Activated CD8-positive, alpha-beta T cell treated with anti-CD3 and anti-CD28 coated beads for 36 hours (primary cell): ENCODE measurements around the gene KCNH2. TPM values are rescaled to one million over a fixed set of nuclear protein-coding genes. Genes with fewer than 3 reads are reported as not detected.

Experiments
- ATAC-seq: fragments of 200-7000 bp; cut with Tn5 transposase; one replicate; pipeline ENCODE4 v1.10.0; 2021; ENCODE audit warnings: mild to moderate bottlenecking, moderate library complexity
- CTCF ChIA-PET: fragments of 350-600 bp; sonication (Branson Sonifier 250); formaldehyde crosslinking; loops from one replicate; lab custom pipeline; 2021; ENCODE audit warnings: antibody characterized with exemption; lab: Charles Lee
- POLR2A ChIA-PET: fragments of 350-600 bp; sonication (Branson Sonifier 250); formaldehyde crosslinking; loops from one replicate; lab custom pipeline; 2021; ENCODE audit warnings: antibody characterized with exemption; lab: Charles Lee
- DNase-seq: peaks from one replicate; pipeline ENCODE4 v3.0.0-alpha.2; 2020
- H3K27ac Mint-ChIP-seq: one replicate; pipeline ENCODE4 v1.8.0; 2021; ENCODE audit warnings: mild to moderate bottlenecking, mixed read lengths
- H3K27me3 Mint-ChIP-seq: one replicate; pipeline ENCODE4 v1.8.0; 2021; ENCODE audit warnings: mixed read lengths
- H3K36me3 Mint-ChIP-seq: one replicate; pipeline ENCODE4 v1.8.0; 2021; ENCODE audit warnings: low read depth, mixed read lengths
- H3K4me1 Mint-ChIP-seq: one replicate; pipeline ENCODE4 v1.8.0; 2021; ENCODE audit warnings: low read depth, mixed read lengths
- H3K4me3 Mint-ChIP-seq: one replicate; pipeline ENCODE4 v1.8.0; 2021; ENCODE audit warnings: mild to moderate bottlenecking, moderate library complexity, mixed read lengths
- H3K9me3 Mint-ChIP-seq: one replicate; pipeline ENCODE4 v1.8.0; 2021; ENCODE audit warnings: mixed read lengths
- intact Hi-C: fragments of 100-400 bp; cut with micrococcal nuclease; formaldehyde crosslinking; loops from one replicate; pipeline ENCODE4 v1.10.0; 2022
- total RNA-seq, 2 experiments: library from RNA; stranded (reverse); gene quantifications; one replicate each; pipeline ENCODE4 v1.2.3, GENCODE V29; 2021
- TF ChIP-seq, protein P1 (sequence below): fragments of 200-600 bp; IDR thresholded peaks from one replicate; pipeline ENCODE4 v1.8.0; 2022; ENCODE audit warnings: antibody characterized with exemption, mild to moderate bottlenecking

The KCNH2 gene
- total RNA-seq, 2 experiments from 2014 or later: 0.23 to 0.29 TPM

DNA sequence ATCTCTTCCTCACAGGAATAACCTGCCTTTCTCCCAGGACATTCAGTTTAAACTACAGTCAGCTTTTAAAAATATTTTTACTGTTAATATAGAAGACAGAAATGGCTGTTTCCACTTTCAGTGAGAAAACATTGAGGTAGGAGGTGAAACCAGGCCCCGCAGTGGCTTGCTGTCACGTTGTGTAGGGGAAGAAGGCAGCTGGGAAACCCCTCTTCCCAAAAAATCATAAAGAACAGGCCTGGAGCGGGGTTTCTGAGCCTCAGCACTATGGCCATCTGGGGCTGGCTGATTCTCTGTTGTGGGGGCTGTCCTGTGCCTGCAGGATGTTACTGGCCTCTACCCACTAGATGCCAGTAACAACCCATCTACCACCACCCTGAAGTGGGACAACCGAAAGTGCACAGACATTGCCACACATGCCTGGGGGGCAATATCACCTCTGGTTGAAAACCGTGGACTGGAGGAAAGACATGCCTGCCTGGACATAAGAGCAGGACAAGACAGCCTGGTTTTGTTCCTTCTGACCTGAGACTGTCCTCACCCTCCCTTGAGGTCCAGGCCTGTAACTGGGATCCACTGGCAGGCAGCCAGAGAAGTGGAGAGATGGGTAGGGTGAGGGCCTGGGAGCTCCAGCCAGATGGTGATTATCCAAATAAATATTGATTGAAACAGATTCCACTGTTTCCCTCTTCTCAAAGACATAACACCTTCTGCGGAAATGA lies 43.9 kb downstream of the KCNH2 start:
- intact Hi-C loops: no loop called here
- Mint-ChIP-seq H3K9me3 (no peaks in the 10 kb centered on the region), H3K4me1 (peaks cover 23% of the 10 kb centered on the region), H3K27ac (no peak overlapping the region), H3K4me3 (no peak overlapping the region), H3K27me3 (peaks cover 2% of the 10 kb centered on the region), H3K36me3 (no peaks in the 10 kb centered on the region)
- ChIA-PET POLR2A (no interaction called here), CTCF (interaction anchor here (0.7 kb wide), 1 partner anchor 19 kb away, joined by 3 read pairs; no protein-coding TSS in a partner anchor)
- TF ChIP-seq, protein P1, sequence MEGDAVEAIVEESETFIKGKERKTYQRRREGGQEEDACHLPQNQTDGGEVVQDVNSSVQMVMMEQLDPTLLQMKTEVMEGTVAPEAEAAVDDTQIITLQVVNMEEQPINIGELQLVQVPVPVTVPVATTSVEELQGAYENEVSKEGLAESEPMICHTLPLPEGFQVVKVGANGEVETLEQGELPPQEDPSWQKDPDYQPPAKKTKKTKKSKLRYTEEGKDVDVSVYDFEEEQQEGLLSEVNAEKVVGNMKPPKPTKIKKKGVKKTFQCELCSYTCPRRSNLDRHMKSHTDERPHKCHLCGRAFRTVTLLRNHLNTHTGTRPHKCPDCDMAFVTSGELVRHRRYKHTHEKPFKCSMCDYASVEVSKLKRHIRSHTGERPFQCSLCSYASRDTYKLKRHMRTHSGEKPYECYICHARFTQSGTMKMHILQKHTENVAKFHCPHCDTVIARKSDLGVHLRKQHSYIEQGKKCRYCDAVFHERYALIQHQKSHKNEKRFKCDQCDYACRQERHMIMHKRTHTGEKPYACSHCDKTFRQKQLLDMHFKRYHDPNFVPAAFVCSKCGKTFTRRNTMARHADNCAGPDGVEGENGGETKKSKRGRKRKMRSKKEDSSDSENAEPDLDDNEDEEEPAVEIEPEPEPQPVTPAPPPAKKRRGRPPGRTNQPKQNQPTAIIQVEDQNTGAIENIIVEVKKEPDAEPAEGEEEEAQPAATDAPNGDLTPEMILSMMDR: no peak
- no peak for DNase-seq
- ATAC-seq: no peak

DNA sequence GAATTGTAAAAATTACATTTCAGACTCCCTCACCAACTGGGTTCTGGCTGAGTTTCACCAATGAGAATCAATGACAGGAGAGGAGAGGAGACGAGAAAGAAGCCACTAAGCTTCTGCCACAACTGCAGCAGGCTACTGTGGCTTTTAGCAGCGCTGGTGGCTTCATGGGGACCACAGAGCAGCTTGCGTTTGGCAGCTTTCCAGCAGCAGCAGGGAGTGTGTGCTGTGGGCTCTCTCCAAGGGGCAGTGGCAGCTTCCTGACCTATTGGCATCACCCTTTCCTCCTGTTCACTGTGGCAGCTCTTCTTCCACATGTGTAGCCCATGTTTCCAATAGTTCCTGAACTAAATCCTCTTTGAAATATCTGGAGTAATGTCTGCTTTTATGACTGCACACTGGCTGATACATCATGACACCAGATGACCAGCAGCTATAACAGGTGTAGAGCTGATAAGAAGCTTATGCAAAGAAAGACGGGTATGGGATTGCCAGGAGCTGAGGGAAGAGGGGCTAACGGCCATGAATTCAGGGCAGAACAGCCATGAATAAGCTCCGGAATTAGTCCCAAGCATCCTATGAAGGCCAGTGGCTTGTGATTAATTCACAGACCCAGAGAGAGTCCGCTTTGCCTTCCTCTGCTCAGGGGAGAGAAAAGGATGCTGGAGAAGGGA lies 46.8 kb downstream of the KCNH2 start:
- ChIA-PET CTCF (interaction anchor here (0.5 to 2.0 kb wide), 12 partner anchors 11 to 237 kb away, joined by 3 to 9 read pairs (median 3); partner anchors contain the start of gene GBX1), POLR2A (no interaction called here)
- peak; percentile 39 for DNase-seq
- no peaks in the 10 kb centered on the region for H3K9me3 Mint-ChIP-seq
- ATAC-seq: peak; percentile 53
- H3K36me3 Mint-ChIP-seq: no peaks in the 10 kb centered on the region
- peaks cover 2% of the 10 kb centered on the region for H3K27me3 Mint-ChIP-seq
- TF ChIP-seq, protein P1: no peak
- H3K4me1 Mint-ChIP-seq: peaks cover 4% of the 10 kb centered on the region
- intact Hi-C loops: no loop called here
- H3K27ac Mint-ChIP-seq: no peak overlapping the region
- no peak overlapping the region for H3K4me3 Mint-ChIP-seq

DNA sequence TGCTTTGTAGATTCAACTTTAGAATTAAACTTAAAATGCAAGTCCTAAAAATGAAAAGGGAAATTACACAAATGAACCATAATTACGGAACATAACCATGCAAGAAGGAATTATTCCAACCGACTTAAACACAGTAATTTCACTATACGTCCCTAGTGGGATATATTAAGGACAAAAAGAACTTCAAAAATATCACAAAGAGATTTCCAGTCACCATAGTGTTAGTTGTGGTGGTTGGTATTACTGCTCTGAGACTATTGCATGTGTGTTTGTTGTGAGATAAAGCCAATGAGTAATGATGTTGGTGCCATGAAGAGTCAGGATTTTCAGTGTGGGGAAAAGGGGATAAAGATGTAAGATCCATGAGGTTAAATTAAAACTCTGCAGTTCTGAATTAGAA lies 49.6 kb downstream of the KCNH2 start:
- Mint-ChIP-seq H3K27ac (no peak overlapping the region), H3K4me1 (peaks cover 16% of the 10 kb centered on the region), H3K36me3 (no peaks in the 10 kb centered on the region), H3K4me3 (no peak overlapping the region), H3K27me3 (peaks cover 9% of the 10 kb centered on the region), H3K9me3 (no peaks in the 10 kb centered on the region)
- ATAC-seq (no peak), DNase-seq (no peak)
- POLR2A ChIA-PET: interaction anchor here (1.1 kb wide), 1 partner anchor 17 kb away, joined by 4 read pairs; no protein-coding TSS in a partner anchor
- CTCF ChIA-PET: interaction anchor here (1.1 to 1.5 kb wide), 2 partner anchors 8 to 31 kb away, joined by 4 to 5 read pairs; no protein-coding TSS in a partner anchor
- intact Hi-C loops: no loop called here
- TF ChIP-seq, protein P1: no peak

DNA sequence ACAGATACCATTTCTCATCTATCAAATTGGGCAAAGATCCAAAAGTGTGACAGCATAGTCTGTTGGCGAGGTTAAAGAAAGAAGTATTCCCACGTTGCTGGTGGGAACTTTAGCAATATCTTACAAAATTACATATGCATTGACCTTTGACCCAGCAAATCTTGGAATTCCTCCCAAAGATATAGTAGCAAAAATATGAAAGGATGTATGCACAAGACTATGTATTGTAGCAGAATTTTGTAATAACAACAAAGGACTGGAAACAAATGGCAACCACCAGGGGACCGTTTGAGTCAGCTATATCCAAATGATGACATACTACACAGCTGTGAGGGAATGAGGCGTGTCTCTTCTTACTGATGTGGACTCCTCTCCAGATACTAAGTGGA lies 50.2 kb downstream of the KCNH2 start:
- Mint-ChIP-seq H3K27ac (no peak overlapping the region), H3K4me1 (peaks cover 20% of the 10 kb centered on the region), H3K36me3 (no peaks in the 10 kb centered on the region), H3K27me3 (peaks cover 9% of the 10 kb centered on the region), H3K4me3 (no peak overlapping the region), H3K9me3 (no peaks in the 10 kb centered on the region)
- intact Hi-C loops: no loop called here
- DNase-seq: peak; percentile 39
- POLR2A ChIA-PET: no interaction called here
- peak; percentile 53 for ATAC-seq
- TF ChIP-seq, protein P1: no peak
- CTCF ChIA-PET: interaction anchor here (1.5 kb wide), 1 partner anchor 7 kb away, joined by 4 read pairs; no protein-coding TSS in a partner anchor
